Type B pancreatic cell (in vitro differentiated cells): ENCODE data around the gene ELOVL5. TPM values are rescaled to one million over a fixed set of nuclear protein-coding genes. Genes with fewer than 3 reads are reported as not detected.
"Not testable (repeated sequence)": the region's sequence is repeated elsewhere in the genome, so short reads cannot be mapped to it uniquely, and the experiment has no call there.

Experiments used
- DNase-seq: peaks from one replicate; pipeline ENCODE4 v3.0.0; 2021; ENCODE audit warnings: mixed read lengths; ENCODE audit not compliant: unreplicated experiment; ENCODE audit errors: extremely low spot score
- H3K27ac Mint-ChIP-seq: 2 replicates; pipeline ENCODE4 v1.8.0; 2021; ENCODE audit warnings: mild to moderate bottlenecking, mixed read lengths
- H3K27me3 Mint-ChIP-seq: 2 replicates; pipeline ENCODE4 v1.8.0; 2021; ENCODE audit warnings: mixed read lengths
- H3K36me3 Mint-ChIP-seq: 2 replicates; pipeline ENCODE4 v1.8.0; 2021; ENCODE audit warnings: mixed read lengths
- H3K4me1 Mint-ChIP-seq: one replicate; pipeline ENCODE4 v1.8.0; 2021; ENCODE audit warnings: mixed read lengths; ENCODE audit not compliant: unreplicated experiment
- H3K4me3 Mint-ChIP-seq: 2 replicates; pipeline ENCODE4 v1.8.0; 2021; ENCODE audit warnings: mild to moderate bottlenecking, mixed read lengths
- H3K9me3 Mint-ChIP-seq: 2 replicates; pipeline ENCODE4 v1.8.0; 2021; ENCODE audit warnings: mixed read lengths
- total RNA-seq: library from RNA; stranded (reverse); gene quantifications from 2 replicates; pipeline ENCODE4 v1.2.1, GENCODE V29; 2021; ENCODE audit warnings: low replicate concordance
- TF ChIP-seq, protein P1 (sequence below): fragments of 200-600 bp; sonication (generic); conservative IDR thresholded peaks from 2 replicates; pipeline ENCODE4 v1.5.0; 2021; ENCODE audit warnings: antibody characterized with exemption, mild to moderate bottlenecking

Gene ELOVL5
- total RNA-seq, 1 donor from 2014 or later, result 103 TPM

DNA sequence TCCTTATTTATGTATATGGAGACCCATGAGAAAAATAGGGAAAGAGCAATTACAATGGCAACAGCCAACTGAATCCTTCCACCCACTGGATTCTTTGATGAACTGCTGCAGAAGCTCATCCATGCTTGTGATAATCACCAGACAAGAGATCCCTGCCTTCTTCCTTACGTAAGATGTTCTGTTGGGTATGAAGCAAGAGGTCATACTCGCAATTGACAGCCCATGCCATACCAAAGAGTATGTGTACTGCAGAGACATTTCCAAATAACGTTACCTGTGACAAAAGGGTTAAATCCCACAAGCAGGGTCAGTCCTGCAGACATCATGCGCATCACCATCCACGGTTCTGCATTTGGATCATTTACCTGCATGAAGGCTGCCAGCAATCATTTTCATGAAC, 27.8 kb downstream of the ELOVL5 start:
- TF ChIP-seq, protein P1, sequence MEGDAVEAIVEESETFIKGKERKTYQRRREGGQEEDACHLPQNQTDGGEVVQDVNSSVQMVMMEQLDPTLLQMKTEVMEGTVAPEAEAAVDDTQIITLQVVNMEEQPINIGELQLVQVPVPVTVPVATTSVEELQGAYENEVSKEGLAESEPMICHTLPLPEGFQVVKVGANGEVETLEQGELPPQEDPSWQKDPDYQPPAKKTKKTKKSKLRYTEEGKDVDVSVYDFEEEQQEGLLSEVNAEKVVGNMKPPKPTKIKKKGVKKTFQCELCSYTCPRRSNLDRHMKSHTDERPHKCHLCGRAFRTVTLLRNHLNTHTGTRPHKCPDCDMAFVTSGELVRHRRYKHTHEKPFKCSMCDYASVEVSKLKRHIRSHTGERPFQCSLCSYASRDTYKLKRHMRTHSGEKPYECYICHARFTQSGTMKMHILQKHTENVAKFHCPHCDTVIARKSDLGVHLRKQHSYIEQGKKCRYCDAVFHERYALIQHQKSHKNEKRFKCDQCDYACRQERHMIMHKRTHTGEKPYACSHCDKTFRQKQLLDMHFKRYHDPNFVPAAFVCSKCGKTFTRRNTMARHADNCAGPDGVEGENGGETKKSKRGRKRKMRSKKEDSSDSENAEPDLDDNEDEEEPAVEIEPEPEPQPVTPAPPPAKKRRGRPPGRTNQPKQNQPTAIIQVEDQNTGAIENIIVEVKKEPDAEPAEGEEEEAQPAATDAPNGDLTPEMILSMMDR, result no peak
- peaks cover 17% of the 10 kb centered on the region for H3K36me3 Mint-ChIP-seq
- no peaks in the 10 kb centered on the region for H3K9me3 Mint-ChIP-seq
- no peaks in the 10 kb centered on the region for H3K27me3 Mint-ChIP-seq
- H3K27ac Mint-ChIP-seq, result no peak overlapping the region
- H3K4me3 Mint-ChIP-seq, result no peak overlapping the region
- H3K4me1 Mint-ChIP-seq, result peaks cover 22% of the 10 kb centered on the region
- no peak for DNase-seq

DNA sequence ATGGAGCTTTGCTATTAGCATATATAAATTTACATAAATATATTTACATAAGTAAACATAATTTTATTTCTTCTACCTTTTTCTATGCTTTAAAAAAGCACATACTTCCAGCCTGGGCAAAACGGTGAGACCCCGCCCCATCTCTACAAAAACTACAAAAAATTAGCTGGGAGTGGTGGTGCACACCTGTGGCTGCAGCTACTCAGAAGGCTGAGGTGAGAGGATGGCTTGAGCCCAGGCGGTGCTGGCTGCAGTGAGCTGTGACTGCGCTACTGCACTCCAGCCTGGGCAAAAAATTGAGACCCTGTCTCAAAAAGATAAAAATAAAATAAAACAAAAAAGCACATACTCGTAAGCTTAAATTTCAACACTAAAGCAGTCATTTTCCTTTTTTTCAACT, 30.3 kb downstream of the ELOVL5 start:
- Mint-ChIP-seq H3K36me3 (peaks cover 13% of the 10 kb centered on the region), H3K4me1 (peaks cover 36% of the 10 kb centered on the region), H3K27ac (no peak overlapping the region), H3K9me3 (no peaks in the 10 kb centered on the region), H3K27me3 (no peaks in the 10 kb centered on the region), H3K4me3 (no peak overlapping the region)
- TF ChIP-seq, protein P1, result no peak
- no peak for DNase-seq

DNA sequence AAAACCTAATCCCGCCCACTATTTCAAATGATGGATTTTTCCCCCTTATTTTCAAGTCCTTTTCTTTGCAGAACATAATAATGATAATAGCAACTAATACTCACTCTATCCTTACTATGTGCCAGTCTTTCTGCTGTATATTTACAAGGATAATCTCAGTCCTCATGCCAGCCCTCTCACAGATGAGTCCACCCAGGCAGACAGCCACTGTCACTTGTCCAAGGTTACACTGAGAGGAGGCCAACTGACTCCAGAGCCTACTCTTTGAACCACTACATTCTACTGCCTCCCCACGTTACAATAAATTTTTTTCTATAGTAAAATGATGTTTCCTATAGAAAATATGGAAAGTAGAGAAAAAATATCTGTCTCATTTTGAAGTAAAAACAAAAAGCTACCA, 30.9 kb downstream of the ELOVL5 start:
- Mint-ChIP-seq H3K4me1 (peaks cover 32% of the 10 kb centered on the region), H3K9me3 (no peaks in the 10 kb centered on the region), H3K27ac (no peak overlapping the region), H3K36me3 (peaks cover 13% of the 10 kb centered on the region), H3K4me3 (no peak overlapping the region), H3K27me3 (no peaks in the 10 kb centered on the region)
- no peak for DNase-seq
- TF ChIP-seq, protein P1, result no peak

DNA sequence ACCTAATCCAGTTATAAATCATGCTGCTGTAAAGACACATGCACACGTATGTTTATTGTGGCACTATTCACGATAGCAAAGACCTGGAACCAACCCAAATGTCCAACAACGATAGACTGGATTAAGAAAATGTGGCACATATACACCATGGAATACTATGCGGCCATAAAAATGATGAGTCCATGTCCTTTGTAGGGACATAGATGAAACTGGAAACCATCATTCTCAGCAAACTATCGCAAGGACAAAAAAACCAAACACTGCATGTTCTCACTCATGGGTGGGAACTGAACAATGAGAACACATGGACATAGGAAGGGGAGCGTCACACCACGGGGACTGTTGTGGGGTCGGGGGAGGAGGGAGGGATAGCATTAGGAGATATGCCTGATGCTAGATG, 31.5 kb downstream of the ELOVL5 start:
- H3K4me1 Mint-ChIP-seq, result peaks cover 29% of the 10 kb centered on the region
- H3K4me3 Mint-ChIP-seq, result not testable (repeated sequence)

DNA sequence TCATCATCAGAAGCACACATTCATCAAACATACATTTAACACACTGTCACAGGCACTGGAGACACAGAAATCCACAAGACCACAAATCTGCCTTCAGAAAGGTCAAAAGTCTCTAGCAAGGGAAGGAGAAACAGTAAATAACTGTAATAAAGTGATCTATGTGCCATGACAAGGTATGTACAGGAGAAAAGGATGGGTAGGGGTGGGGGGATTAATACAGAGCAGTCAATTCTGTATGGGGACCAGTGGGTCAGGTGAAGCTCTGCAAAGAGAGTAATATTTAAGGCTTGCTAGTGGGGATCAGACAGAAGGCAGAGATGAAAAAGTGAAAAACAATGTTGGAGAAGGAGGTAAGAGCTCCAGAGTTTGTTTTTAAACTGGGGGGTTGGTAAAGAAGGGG, 32.6 kb downstream of the ELOVL5 start:
- peaks cover 28% of the 10 kb centered on the region for H3K4me1 Mint-ChIP-seq
- peaks cover 23% of the 10 kb centered on the region for H3K36me3 Mint-ChIP-seq
- no peaks in the 10 kb centered on the region for H3K27me3 Mint-ChIP-seq
- H3K9me3 Mint-ChIP-seq, result peaks cover 6% of the 10 kb centered on the region
- H3K27ac Mint-ChIP-seq, result no peak overlapping the region
- DNase-seq, result no peak
- no peak overlapping the region for H3K4me3 Mint-ChIP-seq
- TF ChIP-seq, protein P1, result no peak

More for the DNA sequence above, 31.5 kb downstream of the ELOVL5 start:
- H3K36me3 Mint-ChIP-seq, result peaks cover 16% of the 10 kb centered on the region
- not testable (repeated sequence) for H3K27me3 Mint-ChIP-seq, H3K27ac Mint-ChIP-seq, H3K9me3 Mint-ChIP-seq, DNase-seq

DNA sequence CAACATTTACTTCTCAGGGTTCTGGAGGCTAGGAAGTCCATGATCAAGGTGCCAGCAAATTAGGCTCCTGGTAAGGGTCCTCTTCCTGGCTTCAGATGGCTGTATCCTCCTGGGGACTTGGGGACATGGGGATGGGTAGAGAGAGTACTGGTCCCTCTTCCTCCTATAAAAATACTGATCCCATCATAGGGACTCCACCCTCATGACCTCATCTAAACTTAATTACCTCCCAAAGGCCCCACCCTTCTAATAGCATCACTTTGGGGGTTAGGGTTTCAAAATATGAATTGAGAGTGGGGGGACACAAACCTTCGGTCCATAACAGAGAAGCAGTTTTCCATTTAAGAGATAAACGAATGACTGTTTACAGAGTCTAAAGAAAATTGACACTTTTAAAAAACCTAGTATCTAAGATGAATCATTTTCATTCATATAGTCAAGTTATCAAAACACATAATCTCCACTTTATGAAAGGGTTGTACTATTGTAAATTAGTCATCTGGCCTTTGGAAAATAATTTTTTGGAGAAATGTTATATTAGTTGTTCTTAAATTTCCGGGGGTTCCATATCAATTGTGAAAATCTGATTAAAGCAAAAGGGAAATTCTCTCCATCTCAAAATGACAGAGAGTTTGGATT, 33.5 kb downstream of the ELOVL5 start:
- peaks cover 28% of the 10 kb centered on the region for H3K4me1 Mint-ChIP-seq
- no peaks in the 10 kb centered on the region for H3K27me3 Mint-ChIP-seq
- H3K9me3 Mint-ChIP-seq, result peaks cover 6% of the 10 kb centered on the region
- no peak for DNase-seq
- no peak overlapping the region for H3K4me3 Mint-ChIP-seq
- no peak overlapping the region for H3K27ac Mint-ChIP-seq
- TF ChIP-seq, protein P1, result no peak
- H3K36me3 Mint-ChIP-seq, result peaks cover 23% of the 10 kb centered on the region
